Liver (tissue), 9 donors: ENCODE data around the gene POLR3GL. TPM values are rescaled to one million over a fixed set of nuclear protein-coding genes. Genes with fewer than 3 reads are reported as not detected.

Experiments used
- DNase-seq: peaks from one replicate; pipeline ENCODE4 v3.0.0-alpha.2; 2017; ENCODE audit warnings: low spot score
- H3K27ac ChIP-seq, 2 donors: one replicate each; pipeline ENCODE4 v1.7.0; 2013; ENCODE audit warnings: inconsistent platforms in 2 of 2, low read length in 2 of 2, control low read depth in 1 of 2, low read depth in 1 of 2, mild to moderate bottlenecking in 1 of 2
- H3K27me3 ChIP-seq, 4 donors: one replicate each; pipeline versions ENCODE4 v1.6.1 to v1.7.0; 2013; ENCODE audit warnings: low read length in 3 of 4, inconsistent platforms in 1 of 4, mild to moderate bottlenecking in 1 of 4, moderate library complexity in 1 of 4; ENCODE audit not compliant: control insufficient read depth in 4 of 4, insufficient read depth in 4 of 4
- H3K36me3 ChIP-seq, 4 donors: one replicate each; pipeline versions ENCODE4 v1.6.1 to v1.7.0; 2013; ENCODE audit warnings: low read length in 3 of 4, mild to moderate bottlenecking in 3 of 4, low read depth in 1 of 4, moderate library complexity in 1 of 4; ENCODE audit not compliant: control insufficient read depth in 4 of 4, insufficient read depth in 3 of 4
- H3K4me1 ChIP-seq, 4 donors: one replicate each; pipeline versions ENCODE4 v1.6.1 to v1.7.0; 2013; ENCODE audit warnings: low read length in 3 of 4, mild to moderate bottlenecking in 3 of 4, moderate library complexity in 1 of 4; ENCODE audit not compliant: control insufficient read depth in 4 of 4, insufficient read depth in 4 of 4
- H3K4me3 ChIP-seq, 3 donors: one replicate each; pipeline versions ENCODE4 v1.6.1 to v1.7.0; 2013; ENCODE audit warnings: low read length in 3 of 3, control low read depth in 1 of 3, low read depth in 1 of 3, mild to moderate bottlenecking in 1 of 3
- H3K9ac ChIP-seq, 2 donors: one replicate each; pipeline ENCODE4 v1.7.0; 2013; ENCODE audit warnings: low read length in 2 of 2, mild to moderate bottlenecking in 2 of 2, moderate library complexity in 2 of 2, control low read depth in 1 of 2, low read depth in 1 of 2
- H3K9me3 ChIP-seq, 4 donors: one replicate each; pipeline versions ENCODE4 v1.6.1 to v1.7.0; 2013; ENCODE audit warnings: low read length in 3 of 4; ENCODE audit not compliant: control insufficient read depth in 4 of 4
- EGR1 ChIP-seq, 2 donors: IDR thresholded peaks; 2 replicates each; pipeline ENCODE4 v1.6.1; 2016 to 2018; ENCODE audit warnings: antibody characterized with exemption in 2 of 2, low read depth in 2 of 2
- FOXA1 ChIP-seq: IDR thresholded peaks from 2 replicates; pipeline ENCODE4 v1.6.1; 2016; ENCODE audit warnings: antibody characterized with exemption
- FOXA2 ChIP-seq: IDR thresholded peaks from 2 replicates; pipeline ENCODE4 v1.6.1; 2016; ENCODE audit warnings: antibody characterized with exemption
- HNF4G ChIP-seq: IDR thresholded peaks from 2 replicates; pipeline ENCODE4 v1.6.1; 2016; ENCODE audit warnings: antibody characterized with exemption
- JUND ChIP-seq, 2 donors: IDR thresholded peaks; 2 replicates each; pipeline ENCODE4 v1.6.1; 2016; ENCODE audit warnings: antibody characterized with exemption in 2 of 2
- RAD21 ChIP-seq, 2 donors: IDR thresholded peaks; 2 replicates each; pipeline ENCODE4 v1.6.1; 2016; ENCODE audit warnings: antibody characterized with exemption in 2 of 2, mild to moderate bottlenecking in 2 of 2
- RXRA ChIP-seq, 2 donors: IDR thresholded peaks; 2 replicates each; pipeline ENCODE4 v1.6.1; 2017 to 2018; ENCODE audit warnings: antibody characterized with exemption in 2 of 2, mild to moderate bottlenecking in 1 of 2
- SP1 ChIP-seq: IDR thresholded peaks from 2 replicates; pipeline ENCODE4 v1.6.1; 2018; ENCODE audit warnings: antibody characterized with exemption, mild to moderate bottlenecking
- TAF1 ChIP-seq: conservative IDR thresholded peaks from 2 replicates; pipeline ENCODE4 v1.6.1; 2016; ENCODE audit warnings: antibody characterized with exemption, mild to moderate bottlenecking
- YY1 ChIP-seq: IDR thresholded peaks from 2 replicates; pipeline ENCODE4 v1.6.1; 2016; ENCODE audit warnings: antibody characterized with exemption, mild to moderate bottlenecking
- WGBS: extraction: QIAGEN DNeasy Blood & Tissue Kit; methylation state at CpG from one replicate; pipeline ENCODE4 v1.1.7; 2013; 5-methylcytosine and 5-hydroxymethylcytosine counted together
- polyA plus RNA-seq, 2 donors: library from polyadenylated mRNA; stranded (reverse) in 1 of 2; unstranded in 1 of 2; fragments of 200-250 nt in 1 of 2; fragments of >200 nt in 1 of 2; fragmentation: Nextera tagmentation in 1 of 2; extraction: Ambion mirVana in 1 of 2; gene quantifications; one replicate each; pipeline versions ENCODE4 v1.2.1 to v1.2.3, GENCODE V29; 2013 to 2015
- total RNA-seq, 2 donors: library from RNA; depleted of rRNA; stranded (reverse); fragments of >200 nt; gene quantifications; one replicate each; pipeline ENCODE4 v1.2.3, GENCODE V29; 2014
- TF ChIP-seq, protein P1 (sequence below): IDR thresholded peaks from 2 replicates; pipeline ENCODE4 v1.6.1; 2016; ENCODE audit warnings: antibody characterized with exemption, mild to moderate bottlenecking
- TF ChIP-seq, protein P2 (sequence below): IDR thresholded peaks from 2 replicates; pipeline ENCODE4 v1.6.1; 2016; ENCODE audit warnings: antibody characterized with exemption
- TF ChIP-seq, protein P3 (sequence below): fragments of 150-350 bp; IDR thresholded peaks from 2 replicates; pipeline ENCODE4 v1.5.1; 2017; ENCODE audit warnings: improper control_type of control experiment, low read depth, low read length; ENCODE audit not compliant: missing input control
- TF ChIP-seq, protein P4 (sequence below): IDR thresholded peaks from 2 replicates; pipeline ENCODE4 v1.6.1; 2016; ENCODE audit warnings: antibody characterized with exemption
- donor health status: healthy.
- donor health status: healthy.
- donor health status: healthy.
- donor health status: healthy.
- donor health status: healthy.

The POLR3GL gene
- total and polyA plus RNA-seq, 4 donors, result 11.9 to 23.4 (median 16.2) TPM

DNA sequence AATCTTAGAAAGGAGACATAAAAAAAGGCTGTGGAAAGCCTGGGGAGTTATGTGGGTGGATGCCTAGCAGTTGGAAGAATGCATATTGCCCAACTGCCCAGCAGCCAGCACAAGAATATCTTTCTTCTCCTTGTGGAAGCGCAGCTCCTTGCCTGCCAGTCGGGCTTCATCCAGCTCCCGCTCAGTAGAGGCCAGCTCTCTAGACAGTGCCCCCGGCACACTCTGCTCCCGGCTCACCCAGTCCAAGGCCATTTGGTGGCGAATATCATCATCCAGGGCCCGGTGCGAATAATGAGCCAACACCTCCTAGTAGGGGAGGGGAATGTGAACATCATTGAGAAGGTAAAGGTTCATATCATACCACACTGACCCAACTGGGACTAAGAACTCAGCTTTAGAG lies 28.2 kb upstream of the POLR3GL start:
- no peak overlapping the region for H3K27ac ChIP-seq
- H3K27me3 ChIP-seq, result no peaks in the 10 kb centered on the region
- H3K9ac ChIP-seq, result no peak overlapping the region
- H3K9me3 ChIP-seq, result no peaks in the 10 kb centered on the region
- no peak for TF ChIP-seq EGR1 (IDR thresholded peaks at IDR 0.05; ENCODE audit: low read depth in 2 of 2)
- TF ChIP-seq, protein P1, sequence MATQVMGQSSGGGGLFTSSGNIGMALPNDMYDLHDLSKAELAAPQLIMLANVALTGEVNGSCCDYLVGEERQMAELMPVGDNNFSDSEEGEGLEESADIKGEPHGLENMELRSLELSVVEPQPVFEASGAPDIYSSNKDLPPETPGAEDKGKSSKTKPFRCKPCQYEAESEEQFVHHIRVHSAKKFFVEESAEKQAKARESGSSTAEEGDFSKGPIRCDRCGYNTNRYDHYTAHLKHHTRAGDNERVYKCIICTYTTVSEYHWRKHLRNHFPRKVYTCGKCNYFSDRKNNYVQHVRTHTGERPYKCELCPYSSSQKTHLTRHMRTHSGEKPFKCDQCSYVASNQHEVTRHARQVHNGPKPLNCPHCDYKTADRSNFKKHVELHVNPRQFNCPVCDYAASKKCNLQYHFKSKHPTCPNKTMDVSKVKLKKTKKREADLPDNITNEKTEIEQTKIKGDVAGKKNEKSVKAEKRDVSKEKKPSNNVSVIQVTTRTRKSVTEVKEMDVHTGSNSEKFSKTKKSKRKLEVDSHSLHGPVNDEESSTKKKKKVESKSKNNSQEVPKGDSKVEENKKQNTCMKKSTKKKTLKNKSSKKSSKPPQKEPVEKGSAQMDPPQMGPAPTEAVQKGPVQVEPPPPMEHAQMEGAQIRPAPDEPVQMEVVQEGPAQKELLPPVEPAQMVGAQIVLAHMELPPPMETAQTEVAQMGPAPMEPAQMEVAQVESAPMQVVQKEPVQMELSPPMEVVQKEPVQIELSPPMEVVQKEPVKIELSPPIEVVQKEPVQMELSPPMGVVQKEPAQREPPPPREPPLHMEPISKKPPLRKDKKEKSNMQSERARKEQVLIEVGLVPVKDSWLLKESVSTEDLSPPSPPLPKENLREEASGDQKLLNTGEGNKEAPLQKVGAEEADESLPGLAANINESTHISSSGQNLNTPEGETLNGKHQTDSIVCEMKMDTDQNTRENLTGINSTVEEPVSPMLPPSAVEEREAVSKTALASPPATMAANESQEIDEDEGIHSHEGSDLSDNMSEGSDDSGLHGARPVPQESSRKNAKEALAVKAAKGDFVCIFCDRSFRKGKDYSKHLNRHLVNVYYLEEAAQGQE, result no peak
- TF ChIP-seq FOXA1, result no peak
- TF ChIP-seq SP1, result no peak
- no peak for TF ChIP-seq RXRA (IDR thresholded peaks at IDR 0.05)
- TF ChIP-seq RAD21 (IDR thresholded peaks at IDR 0.05), result no peak
- TF ChIP-seq, protein P2, sequence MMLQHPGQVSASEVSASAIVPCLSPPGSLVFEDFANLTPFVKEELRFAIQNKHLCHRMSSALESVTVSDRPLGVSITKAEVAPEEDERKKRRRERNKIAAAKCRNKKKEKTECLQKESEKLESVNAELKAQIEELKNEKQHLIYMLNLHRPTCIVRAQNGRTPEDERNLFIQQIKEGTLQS, result no peak
- TF ChIP-seq TAF1, result no peak
- TF ChIP-seq HNF4G, result no peak
- peaks cover 0 to 2% (median 0%) of the 10 kb centered on the region in 4 donors for H3K4me1 ChIP-seq
- WGBS, result 84% methylated on average over 8 of the region's 8 CpGs
- H3K36me3 ChIP-seq, result peaks cover 0 to 17% (median 8%) of the 10 kb centered on the region in 4 donors
- no peak overlapping the region for H3K4me3 ChIP-seq
- no peak for DNase-seq

DNA sequence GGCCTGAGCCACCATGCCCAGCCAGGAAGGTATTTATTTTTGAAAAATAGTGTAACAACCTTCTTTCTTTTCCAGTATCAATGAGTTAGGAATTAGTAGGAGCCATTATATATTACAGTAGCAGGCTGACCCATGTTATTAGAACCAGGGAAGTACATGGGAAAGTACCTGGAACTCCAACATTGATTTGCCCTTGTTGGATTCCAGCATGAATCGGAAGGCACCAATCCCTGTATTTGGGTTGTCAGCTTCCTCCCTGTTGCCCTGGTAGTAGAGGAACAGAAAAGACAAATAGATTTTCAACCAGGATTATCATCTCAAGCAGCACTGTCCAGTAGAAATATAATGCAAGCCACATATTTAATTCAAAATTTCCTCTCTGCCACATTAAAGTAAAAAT lies 27.1 kb upstream of the POLR3GL start:
- Histone ChIP-seq H3K4me1 (peaks cover 0 to 2% (median 0%) of the 10 kb centered on the region in 4 donors), H3K9ac (no peak overlapping the region), H3K27me3 (no peaks in the 10 kb centered on the region), H3K27ac (no peak overlapping the region), H3K4me3 (no peak overlapping the region), H3K9me3 (no peaks in the 10 kb centered on the region), H3K36me3 (peaks cover 2 to 17% (median 10%) of the 10 kb centered on the region in 4 donors)
- 67% methylated on average over 1 of the region's 1 CpG for WGBS
- TF ChIP-seq HNF4G, result no peak
- TF ChIP-seq RXRA (IDR thresholded peaks at IDR 0.05), result no peak
- TF ChIP-seq YY1, result no peak
- TF ChIP-seq, protein P3, sequence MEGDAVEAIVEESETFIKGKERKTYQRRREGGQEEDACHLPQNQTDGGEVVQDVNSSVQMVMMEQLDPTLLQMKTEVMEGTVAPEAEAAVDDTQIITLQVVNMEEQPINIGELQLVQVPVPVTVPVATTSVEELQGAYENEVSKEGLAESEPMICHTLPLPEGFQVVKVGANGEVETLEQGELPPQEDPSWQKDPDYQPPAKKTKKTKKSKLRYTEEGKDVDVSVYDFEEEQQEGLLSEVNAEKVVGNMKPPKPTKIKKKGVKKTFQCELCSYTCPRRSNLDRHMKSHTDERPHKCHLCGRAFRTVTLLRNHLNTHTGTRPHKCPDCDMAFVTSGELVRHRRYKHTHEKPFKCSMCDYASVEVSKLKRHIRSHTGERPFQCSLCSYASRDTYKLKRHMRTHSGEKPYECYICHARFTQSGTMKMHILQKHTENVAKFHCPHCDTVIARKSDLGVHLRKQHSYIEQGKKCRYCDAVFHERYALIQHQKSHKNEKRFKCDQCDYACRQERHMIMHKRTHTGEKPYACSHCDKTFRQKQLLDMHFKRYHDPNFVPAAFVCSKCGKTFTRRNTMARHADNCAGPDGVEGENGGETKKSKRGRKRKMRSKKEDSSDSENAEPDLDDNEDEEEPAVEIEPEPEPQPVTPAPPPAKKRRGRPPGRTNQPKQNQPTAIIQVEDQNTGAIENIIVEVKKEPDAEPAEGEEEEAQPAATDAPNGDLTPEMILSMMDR, result no peak
- TF ChIP-seq, protein P4, sequence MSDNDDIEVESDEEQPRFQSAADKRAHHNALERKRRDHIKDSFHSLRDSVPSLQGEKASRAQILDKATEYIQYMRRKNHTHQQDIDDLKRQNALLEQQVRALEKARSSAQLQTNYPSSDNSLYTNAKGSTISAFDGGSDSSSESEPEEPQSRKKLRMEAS, result no peak
- no peak for TF ChIP-seq FOXA1
- TF ChIP-seq JUND (IDR thresholded peaks at IDR 0.05), result no peak
- TF ChIP-seq TAF1, result no peak
- TF ChIP-seq FOXA2, result no peak
- TF ChIP-seq, protein P1, result no peak
- TF ChIP-seq EGR1 (IDR thresholded peaks at IDR 0.05; ENCODE audit: low read depth in 2 of 2), result no peak
- no peak for DNase-seq
